GM18870 (cell line): Measurements from ENCODE around the gene KCNJ10.
"Not testable (repeated sequence)": the region's sequence is repeated elsewhere in the genome, so short reads cannot be mapped to it uniquely, and the experiment has no call there.

ENCODE experiments used
- ATAC-seq: cut with Tn5 transposase; IDR thresholded peaks from one replicate; pipeline ENCODE4 v1.9.1; 2021; ENCODE audit warnings: moderate library complexity; ENCODE audit not compliant: unreplicated experiment

KCNJ10 gene

DNA sequence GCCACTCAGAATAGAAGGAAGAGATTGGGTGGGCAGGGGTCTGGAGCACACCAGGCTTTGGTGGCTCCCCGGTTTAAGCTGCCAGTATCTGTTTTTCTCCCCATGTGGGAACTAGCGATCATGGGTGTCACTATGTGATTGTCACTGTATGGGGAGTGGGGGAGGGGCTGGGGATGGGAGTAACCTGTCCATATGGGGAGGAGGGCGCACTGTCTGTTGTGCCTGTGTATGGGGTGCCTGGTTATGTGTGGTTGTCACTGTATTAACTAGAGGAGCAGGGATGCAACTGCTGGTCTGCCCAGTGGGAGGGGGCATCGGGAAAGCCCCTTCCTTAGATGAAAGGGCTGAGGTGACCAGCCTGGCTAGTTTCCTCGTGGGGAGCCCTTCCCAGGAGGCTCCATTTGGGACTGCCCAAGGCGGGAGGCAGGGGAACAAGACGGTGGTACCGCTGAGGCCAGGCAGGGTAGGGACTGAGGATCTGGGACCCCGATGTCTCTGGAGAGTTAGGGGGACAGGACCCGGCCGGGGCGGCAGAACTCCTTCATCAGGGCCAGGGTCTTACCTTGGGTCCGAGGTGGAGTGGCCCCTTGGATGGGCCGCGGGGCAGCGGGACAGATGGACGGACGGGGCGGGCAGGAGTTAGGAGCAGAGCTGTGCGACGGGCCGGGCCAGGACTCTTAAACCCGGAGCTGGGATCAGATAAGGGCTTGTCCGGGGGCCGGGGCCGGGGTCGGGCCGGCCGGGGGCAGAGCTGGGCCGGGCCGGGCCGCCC, at the start of gene KCNJ10:
Gene KCNJ10, minus strand, starts transcription at position 701 of the 772 bp plus-strand sequence. CDS start 27,628 bp downstream, outside the sequence.
- ATAC-seq: no peak

GRCh38 chr1:160118928-160119327, 49.0 kb upstream of the KCNJ10 start:
- no peak for ATAC-seq

DNA sequence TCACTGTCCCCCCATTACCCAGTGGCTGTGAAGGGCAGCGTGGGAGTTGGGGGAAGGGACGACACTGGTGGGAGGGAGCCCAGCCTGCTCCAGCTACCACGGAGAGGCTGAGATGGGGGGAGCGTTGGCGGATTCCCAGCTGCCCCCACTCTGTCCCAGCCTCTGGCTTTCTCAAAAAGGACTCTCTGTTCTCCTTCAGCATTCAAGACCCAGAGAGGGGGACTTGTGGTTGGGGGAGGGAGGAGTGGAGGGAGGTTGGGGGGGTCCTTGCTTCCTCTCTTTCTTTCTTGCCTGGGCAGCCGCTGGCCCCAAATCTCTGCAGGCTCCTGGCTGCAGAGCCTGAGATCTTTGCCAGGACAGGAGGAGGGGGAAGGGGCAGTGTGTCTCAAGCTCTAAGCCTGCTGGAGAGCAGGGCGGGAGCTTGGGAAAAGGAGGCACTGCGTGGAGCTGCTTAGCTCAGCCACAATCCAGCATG, 47.8 kb upstream of the KCNJ10 start:
- no peak for ATAC-seq

GRCh38 chr1:160117300-160117699, 47.3 kb upstream of the KCNJ10 start:
- no peak for ATAC-seq

- ATAC-seq: no peak
These were observed 46.6 kb upstream of the KCNJ10 start for GRCh38 chr1:160116283-160117147.

GRCh38 chr1:160115545-160116282, 45.8 kb upstream of the KCNJ10 start, which contains the start of gene ATP1A2:
Gene ATP1A2 (plus strand): TSS chr1:160115759. CDS start chr1:160115862, 103 bp downstream.
- ATAC-seq: no peak

DNA sequence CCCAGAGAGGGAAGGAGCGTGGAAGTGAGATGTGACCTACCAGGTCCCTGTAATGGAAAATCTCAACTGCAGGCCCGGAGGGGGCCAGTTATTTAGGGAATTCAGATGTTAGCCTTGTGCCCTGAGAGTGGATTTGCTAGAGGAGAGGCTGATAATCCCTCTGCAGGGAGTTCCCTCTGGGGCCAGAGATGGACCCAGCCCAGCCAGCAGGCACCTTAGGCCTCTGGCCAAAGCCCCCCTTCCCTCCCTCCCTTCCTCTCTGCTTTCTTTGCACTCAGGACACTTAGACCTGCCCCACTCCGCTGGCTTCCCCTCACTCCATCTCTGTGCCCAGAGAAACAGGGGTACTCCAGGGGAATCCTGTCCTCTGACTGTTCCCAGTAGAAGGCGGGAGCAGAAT, 44.1 kb upstream of the KCNJ10 start:
- ATAC-seq: no peak

DNA sequence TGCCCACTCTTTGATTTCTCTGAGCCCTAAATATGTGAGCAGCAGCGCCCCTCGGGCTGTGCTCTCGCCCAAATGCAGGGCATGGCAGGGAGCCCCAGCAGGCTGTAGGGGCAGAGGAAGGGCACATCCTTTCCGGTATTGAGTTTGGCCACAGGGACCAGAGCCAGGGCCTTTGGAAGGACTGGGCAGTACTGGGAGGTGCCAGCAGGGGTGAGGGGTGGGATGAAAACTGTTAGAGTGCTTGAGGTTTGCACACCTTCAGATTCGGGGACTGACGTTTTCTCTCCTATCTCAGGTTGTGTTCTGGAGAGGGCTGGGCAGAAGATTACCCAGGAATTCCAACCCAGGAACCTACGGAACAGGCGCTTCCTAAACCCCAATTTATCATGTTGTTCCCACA, 43.4 kb upstream of the KCNJ10 start:
- ATAC-seq: no peak

DNA sequence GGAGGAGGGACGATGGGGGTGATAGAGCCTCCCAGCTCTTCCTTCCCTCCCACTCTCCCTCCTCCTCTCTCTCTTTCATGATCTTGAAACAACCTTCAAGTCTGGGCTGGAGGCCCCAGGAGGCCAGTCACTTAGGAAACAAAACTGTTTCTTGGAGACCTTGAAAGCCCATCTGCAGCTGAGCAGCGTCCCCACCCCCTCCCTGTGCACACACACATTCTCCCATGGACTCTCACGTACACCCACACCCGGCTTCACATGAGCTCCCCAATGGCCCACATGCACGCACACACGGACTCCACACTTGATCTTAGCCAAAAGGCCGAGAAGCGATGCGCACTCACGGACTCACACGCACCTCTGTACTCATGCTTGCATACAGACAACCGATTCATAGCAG, 42.4 kb upstream of the KCNJ10 start:
- no peak for ATAC-seq

DNA sequence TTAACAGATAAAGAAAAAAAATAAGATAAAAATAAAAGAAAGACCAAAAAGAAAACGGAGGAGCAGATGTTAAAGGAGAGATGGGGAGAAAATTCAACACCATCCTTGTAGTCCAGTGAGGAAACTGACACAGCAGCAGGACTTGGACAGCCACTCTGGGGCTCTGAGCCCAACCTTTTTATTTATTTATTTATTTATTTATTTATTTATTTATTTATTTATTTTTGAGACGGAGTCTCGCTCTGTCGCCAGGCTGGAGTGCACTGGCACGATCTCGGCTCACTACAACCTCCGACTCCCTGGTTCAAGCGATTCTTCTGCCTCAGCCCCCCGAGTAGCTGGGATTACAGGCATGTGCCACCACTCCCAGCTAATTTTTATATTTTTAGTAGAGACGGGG, 41.5 kb upstream of the KCNJ10 start:
- not testable (repeated sequence) for ATAC-seq

DNA sequence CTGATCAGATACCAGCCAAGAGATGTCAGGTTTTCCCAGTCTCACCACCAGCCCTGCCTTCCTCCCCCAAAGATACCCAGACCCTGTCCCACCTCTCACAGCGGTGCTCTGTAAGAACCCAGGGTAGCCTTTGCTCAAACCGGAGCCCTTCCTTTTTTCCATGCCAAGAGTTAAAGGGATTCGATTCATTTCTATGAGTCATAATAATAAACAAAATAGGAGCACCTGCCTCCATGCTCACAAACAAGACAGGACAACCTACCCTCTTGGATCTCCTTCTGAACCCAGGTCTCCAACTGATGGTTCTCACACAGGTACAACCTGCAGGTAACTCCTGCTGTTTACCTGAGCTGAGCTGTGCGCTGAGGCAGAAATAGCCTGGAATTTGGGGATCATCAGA, 39.7 kb upstream of the KCNJ10 start:
- ATAC-seq: no peak

GRCh38 chr1:160108888-160109662, 39.1 kb upstream of the KCNJ10 start:
- ATAC-seq: no peak

GRCh38 chr1:160107512-160107911, 37.6 kb upstream of the KCNJ10 start:
- ATAC-seq: no peak

DNA sequence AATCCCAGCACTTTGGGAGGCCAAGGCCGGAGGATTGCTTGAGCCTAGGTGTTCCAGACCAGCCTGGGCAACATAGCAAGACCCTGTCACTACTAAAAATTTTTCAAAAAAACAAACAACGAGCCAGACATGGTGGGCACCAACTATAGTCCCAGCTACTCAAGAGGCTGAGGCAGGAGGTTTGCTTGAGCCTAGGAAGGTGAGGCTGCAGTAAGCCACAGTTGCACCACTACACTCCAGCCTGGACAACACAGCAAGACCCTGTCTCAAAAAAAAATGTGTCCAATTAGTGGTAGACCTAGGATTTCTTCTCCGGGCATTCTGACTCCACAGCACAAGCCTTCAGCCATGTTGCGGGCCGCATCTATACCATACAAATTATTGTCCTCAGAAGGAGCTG, 35.2 kb upstream of the KCNJ10 start:
- ATAC-seq: no peak

DNA sequence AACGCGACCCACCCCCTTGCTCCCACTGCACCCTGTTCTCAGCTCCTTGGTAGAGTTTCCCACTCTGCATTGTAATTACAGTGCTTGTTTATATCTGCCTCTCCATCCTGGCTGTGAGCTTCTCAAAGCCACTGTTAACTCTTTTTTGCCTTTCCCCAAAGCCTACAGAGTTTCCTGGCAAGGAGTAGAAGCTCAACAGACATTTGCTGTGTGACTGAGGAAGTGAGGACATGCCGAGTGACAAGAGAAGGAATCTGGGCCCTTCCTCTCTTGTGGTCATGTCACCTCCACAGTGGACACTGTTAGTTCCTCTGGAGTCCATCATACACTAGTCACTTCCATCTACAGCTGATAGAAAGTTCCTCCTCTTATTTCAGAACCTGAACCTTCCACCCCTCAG, 34.5 kb upstream of the KCNJ10 start:
- no peak for ATAC-seq

GRCh38 chr1:160103658-160104408, 33.9 kb upstream of the KCNJ10 start:
- no peak for ATAC-seq

DNA sequence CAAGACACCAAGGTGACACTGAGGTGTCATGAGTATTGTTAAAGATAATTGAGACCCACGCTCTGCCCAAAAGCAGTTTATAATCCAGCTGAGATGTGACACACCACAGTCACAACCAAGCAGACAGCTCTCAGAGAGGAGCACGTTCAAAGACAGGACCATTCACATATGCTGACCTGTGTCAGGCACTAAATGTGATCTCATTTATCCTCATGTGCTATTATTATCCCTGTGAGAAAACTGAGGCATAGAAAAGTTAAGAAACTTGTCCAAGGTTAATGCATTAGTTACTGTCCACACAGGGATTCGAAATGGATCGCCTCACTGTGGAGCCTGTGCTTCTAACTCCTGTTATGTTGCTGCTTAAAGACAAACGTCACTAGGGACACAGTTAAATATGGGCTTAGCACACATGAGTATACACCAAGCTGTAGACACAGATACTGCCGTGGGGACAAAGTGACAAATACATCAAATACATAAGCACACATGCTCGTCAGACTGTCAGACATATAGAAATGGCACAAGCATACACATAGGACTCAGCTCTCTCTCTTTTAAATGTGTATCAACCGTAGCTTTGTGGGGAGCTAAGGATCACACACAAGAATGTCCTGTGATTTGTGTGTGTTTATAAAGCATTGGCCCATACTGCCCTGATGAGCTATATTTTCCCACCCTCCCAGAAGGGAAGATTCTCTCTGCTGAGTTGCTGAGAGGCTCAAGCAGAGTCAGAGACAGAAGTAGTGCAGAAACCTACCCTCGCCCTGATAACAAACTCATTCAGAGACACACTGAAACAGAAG, 32.0 kb upstream of the KCNJ10 start:
- ATAC-seq: no peak

DNA sequence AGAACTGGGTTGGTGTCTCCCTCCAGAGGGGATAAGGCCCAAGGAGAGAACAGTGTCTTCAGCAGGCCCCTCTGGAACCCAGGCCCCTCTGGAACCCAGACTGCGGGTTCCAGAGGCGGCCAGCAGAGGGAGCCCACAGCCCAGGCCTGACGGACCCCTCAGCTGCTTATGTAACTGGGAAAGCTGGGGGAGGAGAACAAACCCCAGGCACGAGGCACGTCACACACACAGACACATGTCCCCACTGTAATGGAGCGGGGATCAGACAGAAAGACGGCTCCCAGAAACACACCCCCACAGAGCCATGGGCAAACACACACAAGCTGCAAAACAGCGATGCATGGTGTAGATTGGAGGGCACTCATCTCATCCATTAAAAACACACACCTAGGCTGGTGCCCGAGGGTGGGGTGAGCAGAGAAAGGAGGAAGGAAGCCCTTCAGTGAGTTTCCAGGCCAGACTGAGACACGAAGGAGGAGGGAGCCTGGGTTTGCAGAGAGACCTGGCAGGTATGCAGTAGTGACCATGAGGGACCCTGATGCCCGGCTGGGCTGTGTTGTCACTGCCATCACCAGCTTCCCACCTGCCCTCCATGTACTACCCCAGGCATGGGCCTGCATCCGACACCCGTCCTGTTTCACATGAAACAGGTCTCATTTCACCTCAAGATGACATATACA, 31.2 kb upstream of the KCNJ10 start:
- ATAC-seq: no peak
